Measurements from ENCODE around the gene DOCK2. TPM values are rescaled to one million over a fixed set of nuclear protein-coding genes. Genes with fewer than 3 reads are reported as not detected.
"Not testable (repeated sequence)": the region's sequence is repeated elsewhere in the genome, so short reads cannot be mapped to it uniquely, and the experiment has no call there.

DOCK2 gene
- total and polyA plus RNA-seq, 12 donors, result 3.3 to 59.5 (median 21.0) TPM

DNA sequence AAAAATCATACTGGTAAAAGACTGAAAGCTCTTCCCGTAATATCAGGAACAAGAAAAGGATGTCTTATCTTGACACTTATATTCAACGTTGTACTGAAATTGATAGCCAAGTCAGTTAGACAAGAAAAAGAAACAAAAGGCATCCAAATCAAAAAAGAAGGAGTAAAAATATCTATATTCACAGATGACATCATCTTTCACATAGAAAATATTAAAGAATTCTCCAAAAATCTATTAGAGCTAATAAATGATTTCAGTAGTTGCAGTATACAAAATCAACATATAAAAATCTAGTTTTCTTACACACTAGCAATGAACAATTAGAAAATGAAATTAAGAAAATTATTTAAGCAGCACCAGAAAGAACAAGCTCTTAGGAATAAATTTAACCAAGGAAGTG is 29.2 kb upstream of the DOCK2 start:
- H3K4me3 ChIP-seq, result no peak overlapping the region
- H3K27me3 ChIP-seq, result no peaks in the 10 kb centered on the region
- intact Hi-C loops (cut with DNase I), result no loop called here
- no peaks in the 10 kb centered on the region for H3K36me3 ChIP-seq (replicated peaks in 1 of 2)
- no peak for TF ChIP-seq POLR2A (IDR thresholded peaks at IDR 0.05)
- H3K9me3 ChIP-seq (replicated peaks in 1 of 3), result peaks cover 0 to 3% (median 0%) of the 10 kb centered on the region in 3 donors
- 80 to 86% (median 82%) methylated on average over 2 of the region's 2 CpGs for WGBS, 4 donors
- no peak for DNase-seq
- no peaks in the 10 kb centered on the region for H3K4me1 ChIP-seq (replicated peaks in 1 of 2)
- H3K27ac ChIP-seq, result no peak overlapping the region

GRCh38 chr5:169609716-169610115 is 27.4 kb upstream of the DOCK2 start:
- TF ChIP-seq CTCF (IDR thresholded peaks at IDR 0.05), result no peak
- no peak for TF ChIP-seq POLR2A (IDR thresholded peaks at IDR 0.05)
- DNase-seq, result no peak
- H3K9me3 ChIP-seq (replicated peaks in 1 of 3), result peaks cover 0 to 3% (median 0%) of the 10 kb centered on the region in 3 donors
- no peak overlapping the region for H3K4me3 ChIP-seq
- H3K36me3 ChIP-seq (replicated peaks in 1 of 2), result no peaks in the 10 kb centered on the region
- H3K4me1 ChIP-seq (replicated peaks in 1 of 2), result no peaks in the 10 kb centered on the region
- intact Hi-C loops (cut with DNase I), result no loop called here
- no peaks in the 10 kb centered on the region for H3K27me3 ChIP-seq
- 52 to 69% (median 67%) methylated on average over 3 of the region's 3 CpGs for WGBS, 4 donors
- H3K27ac ChIP-seq, result no peak overlapping the region

- no peak overlapping the region for H3K27ac ChIP-seq
- no peaks in the 10 kb centered on the region for H3K27me3 ChIP-seq
- DNase-seq, result no peak
- H3K4me1 ChIP-seq (replicated peaks in 1 of 2), result no peaks in the 10 kb centered on the region
- TF ChIP-seq POLR2A (IDR thresholded peaks at IDR 0.05), result no peak
- no peak for TF ChIP-seq CTCF (IDR thresholded peaks at IDR 0.05)
- no peak overlapping the region for H3K4me3 ChIP-seq
- intact Hi-C loops (cut with DNase I), result no loop called here
- WGBS, 4 donors, result 69 to 77% (median 75%) methylated on average over 4 of the region's 4 CpGs
- H3K36me3 ChIP-seq (replicated peaks in 1 of 2), result no peaks in the 10 kb centered on the region
- peaks cover 0 to 3% (median 0%) of the 10 kb centered on the region in 3 donors for H3K9me3 ChIP-seq (replicated peaks in 1 of 3)
These were observed 26.5 kb upstream of the DOCK2 start for GRCh38 chr5:169610606-169611005.

DNA sequence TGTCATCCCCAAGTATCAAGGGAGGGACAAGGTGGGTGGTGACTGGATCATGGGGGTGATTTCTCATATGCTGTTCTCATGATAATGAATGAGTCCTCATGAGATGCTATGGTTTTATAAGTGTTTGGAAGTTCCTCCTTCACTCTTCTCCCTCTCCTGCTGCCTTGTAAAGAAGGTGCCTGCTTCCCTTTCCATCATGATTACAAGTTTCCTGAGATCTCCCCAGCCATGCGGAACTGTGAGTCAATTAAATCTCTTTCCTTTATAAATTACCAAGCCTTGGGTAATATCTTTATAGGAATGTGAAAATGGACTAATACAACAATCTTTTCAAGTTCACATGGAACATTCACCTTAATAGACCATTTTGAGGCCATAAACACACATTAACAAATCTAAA is 21.5 kb upstream of the DOCK2 start:
- intact Hi-C loops (cut with DNase I), result no loop called here
- TF ChIP-seq CTCF (IDR thresholded peaks at IDR 0.05) (no peak), POLR2A (IDR thresholded peaks at IDR 0.05) (no peak)
- Histone ChIP-seq H3K4me1 (replicated peaks in 1 of 2) (no peaks in the 10 kb centered on the region), H3K4me3 (no peak overlapping the region), H3K27ac (no peak overlapping the region), H3K27me3 (no peaks in the 10 kb centered on the region), H3K36me3 (replicated peaks in 1 of 2) (no peaks in the 10 kb centered on the region), H3K9me3 (replicated peaks in 1 of 3) (peaks cover 0 to 2% (median 0%) of the 10 kb centered on the region in 3 donors)
- no peak for DNase-seq
- 64 to 78% (median 70%) methylated on average over 1 of the region's 1 CpG for WGBS, 4 donors

DNA sequence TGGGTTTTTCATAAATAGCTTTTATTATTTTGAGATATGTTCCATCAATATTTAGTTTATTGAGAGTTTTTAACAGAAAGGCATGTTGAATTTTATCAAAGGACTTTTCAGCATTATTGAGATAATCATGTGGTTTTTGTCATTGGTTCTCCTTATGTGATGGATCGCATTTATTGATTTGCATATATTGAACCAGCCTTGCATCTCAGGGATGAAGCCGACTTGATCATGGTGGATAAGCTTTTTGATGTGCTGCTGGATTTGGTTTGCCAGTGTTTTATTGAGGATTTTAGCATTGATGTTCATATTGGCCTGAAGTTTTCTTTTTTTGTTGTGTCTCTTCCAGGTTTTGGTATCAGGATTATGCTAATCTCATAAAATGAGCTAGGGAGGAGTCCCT is 12.8 kb upstream of the DOCK2 start:
- DNase-seq; H3K4me3 ChIP-seq; H3K4me1 ChIP-seq (replicated peaks in 1 of 2); intact Hi-C loops (cut with DNase I); H3K27ac ChIP-seq; H3K36me3 ChIP-seq (replicated peaks in 1 of 2); H3K27me3 ChIP-seq; H3K9me3 ChIP-seq (replicated peaks in 1 of 3): not testable (repeated sequence)
- WGBS, 4 donors, result 78 to 88% (median 83%) methylated on average over 2 of the region's 2 CpGs

All from adrenal gland (tissue), 12 donors.